ENCODE data around the gene LMTK2.
"Not testable (repeated sequence)": the region's sequence is repeated elsewhere in the genome, so short reads cannot be mapped to it uniquely, and the experiment has no call there.

The LMTK2 gene

GRCh38 chr7:98217623-98218582 lies 111.2 kb downstream of the LMTK2 start:
- DNase-seq (ENCODE audit: low spot score), result no peak

GRCh38 chr7:98219382-98219781 lies 112.7 kb downstream of the LMTK2 start:
- not testable (repeated sequence) for DNase-seq (ENCODE audit: low spot score)

GRCh38 chr7:98221611-98222532 lies 115.2 kb downstream of the LMTK2 start:
- DNase-seq (ENCODE audit: low spot score), result no peak

GRCh38 chr7:98222533-98223195 lies 116.0 kb downstream of the LMTK2 start:
- DNase-seq (ENCODE audit: low spot score), result no peak

- DNase-seq (ENCODE audit: low spot score), result no peak
Observed at GRCh38 chr7:98223351-98223897, 116.8 kb downstream of the LMTK2 start.

GRCh38 chr7:98223898-98224700 lies 117.4 kb downstream of the LMTK2 start:
- no peak for DNase-seq (ENCODE audit: low spot score)

GRCh38 chr7:98224701-98225181 lies 118.1 kb downstream of the LMTK2 start:
- no peak for DNase-seq (ENCODE audit: low spot score)

- DNase-seq (ENCODE audit: low spot score), result no peak
Observed at GRCh38 chr7:98225913-98226614, 119.4 kb downstream of the LMTK2 start.

GRCh38 chr7:98227939-98228338 lies 121.3 kb downstream of the LMTK2 start:
- DNase-seq (ENCODE audit: low spot score), result no peak

- DNase-seq (ENCODE audit: low spot score), result no peak
Observed at GRCh38 chr7:98228801-98229200, 122.1 kb downstream of the LMTK2 start.

- no peak for DNase-seq (ENCODE audit: low spot score)
Observed at GRCh38 chr7:98229441-98229840, 122.8 kb downstream of the LMTK2 start.

- no peak for DNase-seq (ENCODE audit: low spot score)
Observed at GRCh38 chr7:98229991-98230745, 123.5 kb downstream of the LMTK2 start.

- DNase-seq (ENCODE audit: low spot score), result no peak
Observed at GRCh38 chr7:98230746-98231471, 124.2 kb downstream of the LMTK2 start.

GRCh38 chr7:98231493-98232262 lies 125.0 kb downstream of the LMTK2 start:
- no peak for DNase-seq (ENCODE audit: low spot score)

GRCh38 chr7:98232263-98232585 lies 125.6 kb downstream of the LMTK2 start:
- no peak for DNase-seq (ENCODE audit: low spot score)

GRCh38 chr7:98232799-98233198 lies 126.1 kb downstream of the LMTK2 start:
- no peak for DNase-seq (ENCODE audit: low spot score)

- DNase-seq (ENCODE audit: low spot score), result no peak
Observed at GRCh38 chr7:98233219-98234070, 126.8 kb downstream of the LMTK2 start.

Measured in SK-N-DZ (cell line).